Naive B cell (primary cell): ENCODE data around the gene RANBP17. TPM values are rescaled to one million over a fixed set of nuclear protein-coding genes. Genes with fewer than 3 reads are reported as not detected.
"Not testable (repeated sequence)": the region's sequence is repeated elsewhere in the genome, so short reads cannot be mapped to it uniquely, and the experiment has no call there.

Experiments
- ATAC-seq, 2 donors: fragments of 150-1000 bp; cut with Tn5 transposase; 2 replicates each; pipeline ENCODE4 v1.10.0; 2021; ENCODE audit warnings: low read depth in 2 of 2, mild to moderate bottlenecking in 2 of 2, moderate library complexity in 2 of 2
- DNase-seq: peaks from one replicate; pipeline ENCODE4 v3.0.0; 2022
- H3K27ac Mint-ChIP-seq, 6 donors: one replicate each; pipeline ENCODE4 v1.8.0; 2020 to 2022; ENCODE audit warnings: mild to moderate bottlenecking in 6 of 6, mixed read lengths in 6 of 6, moderate library complexity in 5 of 6, inconsistent platforms in 2 of 6
- H3K27me3 Mint-ChIP-seq, 3 donors: one replicate each; pipeline ENCODE4 v1.8.0; 2021 to 2022; ENCODE audit warnings: mixed read lengths in 3 of 3, mild to moderate bottlenecking in 1 of 3
- H3K36me3 Mint-ChIP-seq, 2 donors: one replicate each; pipeline ENCODE4 v1.8.0; 2020 to 2022; ENCODE audit warnings: mixed read lengths in 2 of 2, inconsistent platforms in 1 of 2, mild to moderate bottlenecking in 1 of 2
- H3K4me1 Mint-ChIP-seq, 3 donors: one replicate each; pipeline ENCODE4 v1.8.0; 2020 to 2022; ENCODE audit warnings: mixed read lengths in 3 of 3, inconsistent platforms in 1 of 3, mild to moderate bottlenecking in 1 of 3, moderate library complexity in 1 of 3
- H3K4me3 Mint-ChIP-seq, 8 donors: one replicate each; pipeline ENCODE4 v1.8.0; 2020 to 2022; ENCODE audit warnings: mild to moderate bottlenecking in 8 of 8, mixed read lengths in 8 of 8, moderate library complexity in 8 of 8, inconsistent platforms in 2 of 8
- H3K9me3 Mint-ChIP-seq, 7 donors: one replicate each; pipeline ENCODE4 v1.8.0; 2020 to 2022; ENCODE audit warnings: mixed read lengths in 7 of 7, mild to moderate bottlenecking in 5 of 7, inconsistent platforms in 2 of 7, moderate library complexity in 1 of 7
- polyA plus RNA-seq, 6 donors: library from polyadenylated mRNA; unstranded; fragments of 300-500 nt; fragmentation: Illumina TruSeq; gene quantifications; one replicate each; pipeline ENCODE4 v1.2.3, GENCODE V29; 2021; ENCODE audit warnings: low read depth in 6 of 6

RANBP17 gene
- polyA plus RNA-seq, 6 donors from 2014 or later: not detected

- peaks cover 0 to 4% (median 0%) of the 10 kb centered on the region in 7 donors for H3K9me3 Mint-ChIP-seq
- H3K4me3 Mint-ChIP-seq: no peak overlapping the region
- no peak for ATAC-seq
- no peak for DNase-seq
- H3K27me3 Mint-ChIP-seq: peaks cover 0 to 3% (median 0%) of the 10 kb centered on the region in 3 donors
- no peaks in the 10 kb centered on the region for H3K36me3 Mint-ChIP-seq
- H3K4me1 Mint-ChIP-seq: no peaks in the 10 kb centered on the region
- no peak overlapping the region for H3K27ac Mint-ChIP-seq
Observed at GRCh38 chr5:170882345-170882744, 20.5 kb downstream of the RANBP17 start.

- H3K27ac Mint-ChIP-seq: no peak overlapping the region
- no peaks in the 10 kb centered on the region for H3K27me3 Mint-ChIP-seq
- no peaks in the 10 kb centered on the region for H3K4me1 Mint-ChIP-seq
- ATAC-seq: no peak
- H3K4me3 Mint-ChIP-seq: no peak overlapping the region
- H3K36me3 Mint-ChIP-seq: no peaks in the 10 kb centered on the region
- DNase-seq: no peak
- peaks cover 0 to 8% (median 0%) of the 10 kb centered on the region in 7 donors for H3K9me3 Mint-ChIP-seq
Observed at GRCh38 chr5:170885256-170885655, 23.4 kb downstream of the RANBP17 start.

- H3K9me3 Mint-ChIP-seq: peaks cover 0 to 8% (median 0%) of the 10 kb centered on the region in 7 donors
Observed at GRCh38 chr5:170885809-170886208, 24.0 kb downstream of the RANBP17 start.

GRCh38 chr5:170886210-170886894 is 24.5 kb downstream of the RANBP17 start:
- Mint-ChIP-seq H3K9me3 (peaks cover 0 to 8% (median 0%) of the 10 kb centered on the region in 7 donors), H3K27me3 (no peaks in the 10 kb centered on the region), H3K4me1 (no peaks in the 10 kb centered on the region), H3K4me3 (no peak overlapping the region), H3K36me3 (no peaks in the 10 kb centered on the region), H3K27ac (no peak overlapping the region)
- DNase-seq (no peak), ATAC-seq (no peak)

More at GRCh38 chr5:170885809-170886208, 24.0 kb downstream of the RANBP17 start:
- ATAC-seq (no peak), DNase-seq (no peak)
- no peaks in the 10 kb centered on the region for H3K4me1 Mint-ChIP-seq
- H3K27ac Mint-ChIP-seq: no peak overlapping the region
- no peaks in the 10 kb centered on the region for H3K36me3 Mint-ChIP-seq
- H3K4me3 Mint-ChIP-seq: no peak overlapping the region
- no peaks in the 10 kb centered on the region for H3K27me3 Mint-ChIP-seq

GRCh38 chr5:170892196-170892595 is 30.4 kb downstream of the RANBP17 start:
- no peak for ATAC-seq
- H3K27ac Mint-ChIP-seq: no peak overlapping the region

GRCh38 chr5:170894665-170895064 is 32.8 kb downstream of the RANBP17 start:
- Mint-ChIP-seq H3K9me3 (peaks cover 0 to 8% (median 3%) of the 10 kb centered on the region in 7 donors), H3K27me3 (no peaks in the 10 kb centered on the region), H3K36me3 (no peaks in the 10 kb centered on the region), H3K27ac (no peak overlapping the region), H3K4me1 (no peaks in the 10 kb centered on the region), H3K4me3 (no peak overlapping the region)
- no peak for ATAC-seq
- DNase-seq: no peak

More at GRCh38 chr5:170892196-170892595, 30.4 kb downstream of the RANBP17 start:
- no peaks in the 10 kb centered on the region for H3K4me1 Mint-ChIP-seq
- no peaks in the 10 kb centered on the region for H3K27me3 Mint-ChIP-seq
- H3K4me3 Mint-ChIP-seq: no peak overlapping the region
- no peaks in the 10 kb centered on the region for H3K36me3 Mint-ChIP-seq
- DNase-seq: no peak
- H3K9me3 Mint-ChIP-seq: peaks cover 0 to 8% (median 0%) of the 10 kb centered on the region in 7 donors

GRCh38 chr5:170896779-170897178 is 35.0 kb downstream of the RANBP17 start:
- Mint-ChIP-seq H3K4me1 (no peaks in the 10 kb centered on the region), H3K4me3 (no peak overlapping the region), H3K27me3 (no peaks in the 10 kb centered on the region), H3K36me3 (no peaks in the 10 kb centered on the region), H3K9me3 (peaks cover 3 to 25% (median 10%) of the 10 kb centered on the region in 7 donors), H3K27ac (no peak overlapping the region)
- ATAC-seq: no peak
- DNase-seq: no peak

GRCh38 chr5:170903075-170903474 is 41.3 kb downstream of the RANBP17 start:
- H3K9me3 Mint-ChIP-seq: peaks cover 3 to 31% (median 12%) of the 10 kb centered on the region in 7 donors
- no peaks in the 10 kb centered on the region for H3K4me1 Mint-ChIP-seq
- no peaks in the 10 kb centered on the region for H3K36me3 Mint-ChIP-seq

GRCh38 chr5:170907758-170908157 is 45.9 kb downstream of the RANBP17 start:
- ATAC-seq (no peak), DNase-seq (no peak)
- H3K9me3 Mint-ChIP-seq: peaks cover 0 to 4% (median 0%) of the 10 kb centered on the region in 7 donors
- H3K4me1 Mint-ChIP-seq: no peaks in the 10 kb centered on the region
- no peaks in the 10 kb centered on the region for H3K36me3 Mint-ChIP-seq
- no peaks in the 10 kb centered on the region for H3K27me3 Mint-ChIP-seq
- no peak overlapping the region for H3K27ac Mint-ChIP-seq
- H3K4me3 Mint-ChIP-seq: no peak overlapping the region

More at GRCh38 chr5:170903075-170903474, 41.3 kb downstream of the RANBP17 start:
- ATAC-seq: no peak
- Mint-ChIP-seq H3K27me3 (no peaks in the 10 kb centered on the region), H3K4me3 (peak overlapping the region in 1 of 8 donors; percentile 7), H3K27ac (no peak overlapping the region)
- no peak for DNase-seq

- Mint-ChIP-seq H3K4me1 (no peaks in the 10 kb centered on the region), H3K27me3 (no peaks in the 10 kb centered on the region), H3K9me3 (no peaks in the 10 kb centered on the region), H3K36me3 (no peaks in the 10 kb centered on the region), H3K4me3 (no peak overlapping the region), H3K27ac (no peak overlapping the region)
- ATAC-seq: no peak
- DNase-seq: no peak
Observed at GRCh38 chr5:170913573-170913972, 51.8 kb downstream of the RANBP17 start.

- Mint-ChIP-seq H3K27ac (no peak overlapping the region), H3K36me3 (no peaks in the 10 kb centered on the region), H3K4me1 (no peaks in the 10 kb centered on the region), H3K27me3 (no peaks in the 10 kb centered on the region), H3K4me3 (no peak overlapping the region), H3K9me3 (peaks cover 0 to 3% (median 0%) of the 10 kb centered on the region in 7 donors)
- ATAC-seq: no peak
- no peak for DNase-seq
Observed at GRCh38 chr5:170917113-170917512, 55.3 kb downstream of the RANBP17 start.

GRCh38 chr5:170920196-170920595 is 58.4 kb downstream of the RANBP17 start:
- ATAC-seq: no peak
- no peaks in the 10 kb centered on the region for H3K27me3 Mint-ChIP-seq
- H3K9me3 Mint-ChIP-seq: peaks cover 0 to 3% (median 0%) of the 10 kb centered on the region in 7 donors
- no peak for DNase-seq
- H3K4me1 Mint-ChIP-seq: no peaks in the 10 kb centered on the region
- H3K27ac Mint-ChIP-seq: no peak overlapping the region
- H3K36me3 Mint-ChIP-seq: no peaks in the 10 kb centered on the region
- H3K4me3 Mint-ChIP-seq: no peak overlapping the region

- H3K4me1 Mint-ChIP-seq, H3K27ac Mint-ChIP-seq, DNase-seq, H3K9me3 Mint-ChIP-seq, H3K36me3 Mint-ChIP-seq, ATAC-seq, H3K27me3 Mint-ChIP-seq, H3K4me3 Mint-ChIP-seq: not testable (repeated sequence)
Observed at GRCh38 chr5:170922331-170922730, 60.5 kb downstream of the RANBP17 start.

- no peak overlapping the region for H3K27ac Mint-ChIP-seq
Observed at GRCh38 chr5:170923910-170924620, 62.2 kb downstream of the RANBP17 start.

More at GRCh38 chr5:170923910-170924620, 62.2 kb downstream of the RANBP17 start:
- no peaks in the 10 kb centered on the region for H3K27me3 Mint-ChIP-seq
- no peaks in the 10 kb centered on the region for H3K36me3 Mint-ChIP-seq
- no peak overlapping the region for H3K4me3 Mint-ChIP-seq
- peaks cover 0 to 4% (median 0%) of the 10 kb centered on the region in 7 donors for H3K9me3 Mint-ChIP-seq
- H3K4me1 Mint-ChIP-seq: no peaks in the 10 kb centered on the region
- no peak for ATAC-seq
- no peak for DNase-seq
